Tibial artery (tissue), 4 donors: ENCODE measurements around the gene ITGB6.

Experiments used
- DNase-seq, 2 donors: peaks; one replicate each; pipeline ENCODE4 v3.0.0-alpha.2; 2019
- H3K27ac ChIP-seq, 2 donors: fragments of 200-600 bp; sonication (generic) in 1 of 2; 1 replicate in 1 of 2; 2 replicates in 1 of 2; pipeline ENCODE4 v1.5.1; 2018 to 2019; ENCODE audit warnings: mild to moderate bottlenecking in 1 of 2
- H3K27me3 ChIP-seq, 2 donors: fragments of 200-600 bp; sonication (generic) in 1 of 2; one replicate each; pipeline versions ENCODE4 v1.5.1 to v1.6.0; 2016 to 2019
- H3K36me3 ChIP-seq, 3 donors: fragments of 200-600 bp; sonication (generic) in 2 of 3; one replicate each; pipeline ENCODE4 v1.5.1; 2016 to 2019; ENCODE audit warnings: mild to moderate bottlenecking in 2 of 3
- H3K4me1 ChIP-seq, 4 donors: fragments of 200-600 bp; sonication (generic) in 2 of 4; 1 replicate in 3 of 4; 2 replicates in 1 of 4; pipeline ENCODE4 v1.5.1; 2016 to 2019
- H3K4me3 ChIP-seq, 2 donors: fragments of 200-600 bp; sonication (generic) in 1 of 2; 1 replicate in 1 of 2; 2 replicates in 1 of 2; pipeline ENCODE4 v1.5.1; 2018 to 2019; ENCODE audit warnings: mild to moderate bottlenecking in 2 of 2
- H3K9me3 ChIP-seq, 3 donors: fragments of 200-600 bp; sonication (generic) in 1 of 3; one replicate each; pipeline ENCODE4 v1.5.1; 2016 to 2019
- intact Hi-C: fragments of 100-400 bp; cut with DNase I; formaldehyde crosslinking; loops from one replicate; pipeline ENCODE4 v1.15.0; 2023; ENCODE audit warnings: low total_unique reads
- TF ChIP-seq, protein P1 (sequence below), 2 experiments: fragments of 200-600 bp in 1 of 2; fragments of 450-650 bp in 1 of 2; IDR thresholded peaks; one replicate each; pipeline ENCODE4 v1.5.1; 2017 to 2019; ENCODE audit warnings: antibody characterized with exemption in 2 of 2, mild to moderate bottlenecking in 1 of 2, moderate library complexity in 1 of 2

Gene ITGB6

DNA sequence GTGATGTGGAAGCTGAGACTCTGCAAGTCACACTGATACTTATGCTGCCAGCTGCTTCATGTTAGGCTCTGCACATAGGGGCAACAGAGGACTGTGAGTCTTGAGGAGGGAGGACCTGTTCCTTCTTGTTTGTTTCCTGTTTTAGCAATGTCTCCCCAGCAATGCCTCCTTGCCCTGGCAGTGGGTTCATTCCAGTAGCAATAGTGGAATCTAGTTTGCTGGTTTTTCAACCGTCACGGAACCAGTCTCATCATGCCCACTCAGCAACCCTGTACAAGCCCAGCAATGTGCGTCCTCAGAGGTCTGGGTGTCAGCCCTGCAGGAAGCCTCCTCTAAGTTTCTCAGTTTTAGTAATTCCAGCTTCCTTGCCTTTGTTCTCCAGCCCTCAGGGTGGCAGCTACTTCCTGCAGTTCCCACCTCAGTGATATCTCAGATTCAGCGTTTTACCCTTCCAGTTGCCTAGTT, 20.5 kb upstream of the ITGB6 start:
- intact Hi-C loops = no loop called here
- H3K27ac ChIP-seq = no peak overlapping the region
- H3K4me1 ChIP-seq = peaks cover 0 to 19% (median 10%) of the 10 kb centered on the region in 4 donors
- no peaks in the 10 kb centered on the region for H3K9me3 ChIP-seq
- H3K4me3 ChIP-seq = no peak overlapping the region
- no peaks in the 10 kb centered on the region for H3K27me3 ChIP-seq
- DNase-seq = no peak
- no peaks in the 10 kb centered on the region for H3K36me3 ChIP-seq
- TF ChIP-seq, protein P1, sequence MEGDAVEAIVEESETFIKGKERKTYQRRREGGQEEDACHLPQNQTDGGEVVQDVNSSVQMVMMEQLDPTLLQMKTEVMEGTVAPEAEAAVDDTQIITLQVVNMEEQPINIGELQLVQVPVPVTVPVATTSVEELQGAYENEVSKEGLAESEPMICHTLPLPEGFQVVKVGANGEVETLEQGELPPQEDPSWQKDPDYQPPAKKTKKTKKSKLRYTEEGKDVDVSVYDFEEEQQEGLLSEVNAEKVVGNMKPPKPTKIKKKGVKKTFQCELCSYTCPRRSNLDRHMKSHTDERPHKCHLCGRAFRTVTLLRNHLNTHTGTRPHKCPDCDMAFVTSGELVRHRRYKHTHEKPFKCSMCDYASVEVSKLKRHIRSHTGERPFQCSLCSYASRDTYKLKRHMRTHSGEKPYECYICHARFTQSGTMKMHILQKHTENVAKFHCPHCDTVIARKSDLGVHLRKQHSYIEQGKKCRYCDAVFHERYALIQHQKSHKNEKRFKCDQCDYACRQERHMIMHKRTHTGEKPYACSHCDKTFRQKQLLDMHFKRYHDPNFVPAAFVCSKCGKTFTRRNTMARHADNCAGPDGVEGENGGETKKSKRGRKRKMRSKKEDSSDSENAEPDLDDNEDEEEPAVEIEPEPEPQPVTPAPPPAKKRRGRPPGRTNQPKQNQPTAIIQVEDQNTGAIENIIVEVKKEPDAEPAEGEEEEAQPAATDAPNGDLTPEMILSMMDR (IDR thresholded peaks at IDR 0.05) = no peak

DNA sequence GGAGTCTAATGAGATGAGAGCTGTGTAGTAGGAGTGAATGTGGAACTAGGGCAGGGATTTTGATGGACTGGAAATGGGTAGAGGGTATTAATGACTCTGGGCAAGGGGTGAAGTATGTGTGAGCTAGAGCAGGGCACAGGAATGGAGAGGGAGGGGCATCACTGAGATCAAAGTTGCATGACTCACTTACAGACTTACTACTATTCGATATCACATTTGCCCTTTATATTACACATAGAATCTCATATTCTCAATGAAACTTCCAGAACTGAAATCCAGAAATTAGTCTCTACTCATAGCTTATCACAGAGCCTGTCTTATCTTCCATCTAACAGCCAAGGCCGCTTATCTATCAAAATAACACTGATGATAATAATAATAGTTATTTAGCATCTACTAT, 20.0 kb upstream of the ITGB6 start:
- no peak overlapping the region for H3K27ac ChIP-seq
- intact Hi-C loops = no loop called here
- TF ChIP-seq, protein P1 (IDR thresholded peaks at IDR 0.05) = no peak

DNA sequence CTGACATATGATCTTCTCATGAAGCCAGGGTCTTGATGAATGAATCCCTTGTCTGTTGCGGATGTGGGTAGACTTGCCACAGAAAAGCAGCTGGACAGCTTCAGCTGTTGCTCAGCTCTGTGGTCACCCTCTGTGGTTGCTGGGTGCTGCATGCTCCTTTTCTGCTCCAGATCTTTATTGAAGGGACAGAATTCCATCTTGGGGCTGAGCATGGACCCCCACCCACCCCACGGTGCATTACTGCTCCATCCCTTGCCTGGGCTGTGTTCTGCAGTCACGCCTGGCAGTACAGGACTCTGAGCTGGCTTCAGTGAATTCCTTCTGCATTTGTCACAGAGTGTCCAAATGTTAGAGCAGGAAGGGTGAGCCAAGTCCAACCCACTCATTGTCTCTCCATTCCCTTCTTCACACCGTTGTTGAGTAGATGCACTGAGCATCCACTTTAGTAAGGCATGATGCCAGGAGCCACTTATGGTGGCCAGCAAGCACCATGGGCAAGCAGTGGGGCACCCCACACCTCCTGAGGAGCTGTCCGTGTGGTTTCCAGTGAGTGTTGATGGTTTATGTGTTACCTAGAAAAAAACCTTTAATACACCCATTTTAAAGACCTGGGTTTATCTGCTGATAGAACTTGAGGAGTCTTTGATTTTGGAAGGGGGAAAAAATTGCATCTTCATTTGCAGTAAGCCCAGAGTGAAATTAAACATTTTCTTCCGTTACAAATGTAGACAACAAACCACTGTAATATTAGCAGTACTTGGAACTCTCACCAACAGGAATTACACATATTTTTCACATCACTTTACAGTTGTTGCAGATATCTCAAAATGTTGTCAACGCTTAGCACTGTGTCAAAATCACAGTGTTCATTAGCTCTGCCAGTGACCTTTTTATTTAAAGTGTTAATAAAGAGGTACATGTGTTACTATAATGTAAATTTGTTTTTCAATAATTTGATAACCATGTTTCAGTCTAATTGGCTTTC, 14.7 kb upstream of the ITGB6 start:
- DNase-seq = no peak
- no peak overlapping the region for H3K4me3 ChIP-seq
- TF ChIP-seq, protein P1 (IDR thresholded peaks at IDR 0.05) = no peak
- H3K27me3 ChIP-seq = no peaks in the 10 kb centered on the region
- peaks cover 0 to 12% (median 8%) of the 10 kb centered on the region in 4 donors for H3K4me1 ChIP-seq
- no peaks in the 10 kb centered on the region for H3K9me3 ChIP-seq
- no peaks in the 10 kb centered on the region for H3K36me3 ChIP-seq
- H3K27ac ChIP-seq = no peak overlapping the region
- intact Hi-C loops = no loop called here

More for the DNA sequence above, 20.0 kb upstream of the ITGB6 start:
- H3K4me1 ChIP-seq = peaks cover 0 to 19% (median 10%) of the 10 kb centered on the region in 4 donors
- H3K27me3 ChIP-seq = no peaks in the 10 kb centered on the region
- no peak for DNase-seq
- H3K9me3 ChIP-seq = no peaks in the 10 kb centered on the region
- no peaks in the 10 kb centered on the region for H3K36me3 ChIP-seq
- no peak overlapping the region for H3K4me3 ChIP-seq

DNA sequence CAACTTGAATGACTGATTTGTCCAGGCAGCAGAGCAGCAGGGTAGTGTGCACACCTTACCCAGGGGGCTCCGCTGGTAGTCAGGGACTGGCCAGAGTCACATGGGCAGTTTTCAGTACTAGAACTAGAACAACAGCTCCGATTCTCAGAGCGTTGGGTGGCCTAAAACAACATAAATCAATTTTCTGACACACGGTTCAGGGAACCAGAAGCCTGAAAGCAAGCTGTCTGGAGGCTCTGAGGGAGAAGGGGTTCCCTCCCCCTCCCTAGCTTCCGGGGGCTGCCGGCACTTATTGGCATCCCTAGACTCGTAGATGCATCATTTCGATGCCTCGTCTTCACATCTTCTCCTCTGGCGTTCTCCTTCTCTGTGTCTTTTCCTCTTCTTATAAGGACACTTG, 13.4 kb upstream of the ITGB6 start:
- H3K36me3 ChIP-seq = no peaks in the 10 kb centered on the region
- H3K4me1 ChIP-seq = peaks cover 0 to 25% (median 18%) of the 10 kb centered on the region in 4 donors
- H3K27me3 ChIP-seq = no peaks in the 10 kb centered on the region
- H3K27ac ChIP-seq = no peak overlapping the region
- no peaks in the 10 kb centered on the region for H3K9me3 ChIP-seq
- no peak for DNase-seq
- TF ChIP-seq, protein P1 (IDR thresholded peaks at IDR 0.05) = no peak
- no peak overlapping the region for H3K4me3 ChIP-seq
- intact Hi-C loops = no loop called here

DNA sequence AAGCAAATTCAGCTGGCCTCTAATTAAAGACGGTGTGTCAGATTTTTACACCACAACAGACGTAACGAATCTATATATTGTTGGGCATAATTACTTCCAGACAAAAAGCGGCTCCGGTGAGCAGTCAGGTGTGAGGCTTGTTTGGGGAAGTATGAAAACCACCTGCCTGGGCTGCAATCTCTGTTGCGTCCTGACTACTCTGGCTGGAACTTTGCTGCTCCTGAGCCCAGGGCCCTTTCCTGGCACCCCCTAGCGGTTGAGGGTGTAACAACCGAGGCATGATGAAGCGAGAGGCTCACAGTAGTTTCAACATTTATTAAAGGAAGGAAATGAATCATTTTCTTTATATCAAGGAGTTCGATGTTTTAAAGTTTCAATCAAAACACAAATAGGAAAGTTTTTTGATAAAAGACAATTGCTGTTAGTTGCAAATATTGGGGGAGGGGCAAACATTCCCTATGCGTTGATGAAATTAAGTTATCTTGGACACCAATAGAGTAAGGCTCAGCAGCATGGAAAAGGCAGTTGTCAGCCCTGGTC, 10.6 kb upstream of the ITGB6 start:
- intact Hi-C loops = no loop called here
- H3K36me3 ChIP-seq = no peaks in the 10 kb centered on the region
- DNase-seq = peak; percentile 37 to 71
- no peaks in the 10 kb centered on the region for H3K27me3 ChIP-seq
- peaks cover 0 to 40% (median 31%) of the 10 kb centered on the region in 4 donors for H3K4me1 ChIP-seq
- H3K27ac ChIP-seq = no peak overlapping the region
- H3K4me3 ChIP-seq = no peak overlapping the region
- H3K9me3 ChIP-seq = no peaks in the 10 kb centered on the region
- TF ChIP-seq, protein P1 (IDR thresholded peaks at IDR 0.05) = peak; percentile 27 to 36
